OCI-M1 (cell line): ENCODE results near the gene SCAMP5.

Experiments
- DNase-seq: peaks from one replicate; lab custom pipeline; 2025; lab: John Stamatoyannopoulos, UW

The SCAMP5 gene

GRCh38 chr15:75048394-75048793 is 53.0 kb downstream of the SCAMP5 start:
- no peak for DNase-seq

- DNase-seq, result no peak
Observed at GRCh38 chr15:75049392-75049791, 54.0 kb downstream of the SCAMP5 start.

GRCh38 chr15:75050283-75050682 is 54.9 kb downstream of the SCAMP5 start:
- DNase-seq, result no peak

- DNase-seq, result no peak
Observed at GRCh38 chr15:75051191-75051608, 55.8 kb downstream of the SCAMP5 start.

- DNase-seq, result no peak
Observed at GRCh38 chr15:75051711-75052110, 56.3 kb downstream of the SCAMP5 start.

GRCh38 chr15:75052972-75053747 is 57.8 kb downstream of the SCAMP5 start:
- DNase-seq, result no peak

- no peak for DNase-seq
Observed at GRCh38 chr15:75053748-75054125, 58.4 kb downstream of the SCAMP5 start.

- peak; percentile 37 for DNase-seq
Observed at GRCh38 chr15:75054172-75054897, 59.0 kb downstream of the SCAMP5 start.

- no peak for DNase-seq
Observed at GRCh38 chr15:75056036-75056435, 60.7 kb downstream of the SCAMP5 start.

- DNase-seq, result no peak
Observed at GRCh38 chr15:75058127-75058905, 63.0 kb downstream of the SCAMP5 start.

- DNase-seq, result no peak
Observed at GRCh38 chr15:75059607-75060006, 64.2 kb downstream of the SCAMP5 start.

- DNase-seq, result peak; percentile 84
Observed at GRCh38 chr15:75061272-75061671, 65.9 kb downstream of the SCAMP5 start.

- no peak for DNase-seq
Observed at GRCh38 chr15:75062706-75063105, 67.3 kb downstream of the SCAMP5 start.

- DNase-seq, result peak; percentile 26
Observed at GRCh38 chr15:75063338-75063737, 68.0 kb downstream of the SCAMP5 start.

GRCh38 chr15:75063889-75064288 is 68.5 kb downstream of the SCAMP5 start:
- no peak for DNase-seq

GRCh38 chr15:75064846-75065245 is 69.5 kb downstream of the SCAMP5 start:
- DNase-seq, result peak; percentile 45

GRCh38 chr15:75065467-75065850 is 70.1 kb downstream of the SCAMP5 start:
- DNase-seq, result no peak

- peak; percentile 98 for DNase-seq
Observed at GRCh38 chr15:75065851-75066509, 70.6 kb downstream of the SCAMP5 start.

- DNase-seq, result peak; percentile 95
Observed at GRCh38 chr15:75067123-75067830, 71.9 kb downstream of the SCAMP5 start.

GRCh38 chr15:75068748-75069147 is 73.4 kb downstream of the SCAMP5 start:
- DNase-seq, result no peak

GRCh38 chr15:75069301-75069925 is 74.0 kb downstream of the SCAMP5 start:
- peak; percentile 10 for DNase-seq
